GM19463 (cell line): ENCODE measurements around the gene UGCG.

Experiments used
- ATAC-seq: cut with Tn5 transposase; IDR thresholded peaks from one replicate; pipeline ENCODE4 v1.9.1; 2021; ENCODE audit warnings: mild to moderate bottlenecking, moderate library complexity; ENCODE audit not compliant: unreplicated experiment

The UGCG gene

GRCh38 chr9:111979561-111979960 lies 82.9 kb downstream of the UGCG start:
- ATAC-seq = no peak

- no peak for ATAC-seq
Measured at GRCh38 chr9:111980398-111980797, 83.8 kb downstream of the UGCG start.

GRCh38 chr9:111983484-111983908 lies 86.9 kb downstream of the UGCG start:
- ATAC-seq = peak; percentile 71

GRCh38 chr9:111984086-111984802 lies 87.6 kb downstream of the UGCG start:
- ATAC-seq = no peak
